Neural cell (in vitro differentiated cells): ENCODE data around the gene PEAK3. TPM values are rescaled to one million over a fixed set of nuclear protein-coding genes. Genes with fewer than 3 reads are reported as not detected.

ENCODE experiments used
- H2AFZ ChIP-seq: fragments of 200-600, 300-800 bp; sonication (generic), shearing (Covaris generic); 2 replicates; pipeline ENCODE4 v1.6.0; 2014; ENCODE audit warnings: low read depth, mild to moderate bottlenecking, antibody characterized with exemption, low read length, moderate library complexity
- H3F3A ChIP-seq: fragments of 200-600 bp; shearing (Covaris generic); 2 replicates; pipeline ENCODE4 v1.6.1; 2016; ENCODE audit warnings: mild to moderate bottlenecking, moderate library complexity, mixed read lengths, antibody characterized with exemption, low read length; ENCODE audit not compliant: insufficient read depth, poor library complexity, severe bottlenecking
- H3K27ac ChIP-seq: fragments of 200-600, 300-800 bp; sonication (generic), shearing (Covaris generic); 2 replicates; pipeline ENCODE4 v1.5.1; 2014; ENCODE audit warnings: mild to moderate bottlenecking, low read length, moderate library complexity
- H3K27me3 ChIP-seq: fragments of 300-800, 200-600 bp; sonication (generic), shearing (Covaris generic); 2 replicates; pipeline ENCODE4 v1.6.0; 2014; ENCODE audit warnings: mild to moderate bottlenecking, low read depth, low read length, moderate library complexity; ENCODE audit not compliant: insufficient read depth
- H3K36me3 ChIP-seq: fragments of 300-800, 200-600 bp; sonication (generic), shearing (Covaris generic); 2 replicates; pipeline ENCODE4 v1.5.1; 2014; ENCODE audit warnings: mild to moderate bottlenecking, antibody characterized with exemption, low read length, moderate library complexity; ENCODE audit not compliant: insufficient read depth
- H3K4me2 ChIP-seq: fragments of 300-800, 200-600 bp; sonication (generic), shearing (Covaris generic); 2 replicates; pipeline ENCODE4 v1.6.0; 2014; ENCODE audit warnings: mild to moderate bottlenecking, low read length
- H3K4me3 ChIP-seq: fragments of 300-800, 200-600 bp; sonication (generic), shearing (Covaris generic); 2 replicates; pipeline ENCODE4 v1.5.1; 2014; ENCODE audit warnings: mild to moderate bottlenecking, low read length, moderate library complexity
- H3K79me2 ChIP-seq: fragments of 200-600 bp; shearing (Covaris generic); replicated peaks from 2 replicates; pipeline ENCODE4 v1.6.0; 2014; ENCODE audit warnings: mild to moderate bottlenecking, low read length, moderate library complexity; ENCODE audit not compliant: insufficient read depth
- H3K9ac ChIP-seq: fragments of 300-800, 200-600 bp; sonication (generic), shearing (Covaris generic); 2 replicates; pipeline ENCODE4 v1.6.1; 2016; ENCODE audit warnings: mild to moderate bottlenecking, low read length, mixed read lengths
- H3K9me2 ChIP-seq: fragments of 200-600 bp; shearing (Covaris generic); 2 replicates; pipeline ENCODE4 v1.6.1; 2016; ENCODE audit warnings: mild to moderate bottlenecking, low read length, mixed read lengths; ENCODE audit not compliant: insufficient read depth
- H3K9me3 ChIP-seq: fragments of 200-600, 300-800 bp; sonication (generic), shearing (Covaris generic); 2 replicates; pipeline ENCODE4 v1.6.1; 2016; ENCODE audit warnings: mild to moderate bottlenecking, mixed run types, low read length, moderate library complexity, mixed read lengths
- H4K20me1 ChIP-seq: fragments of 200-600 bp; shearing (Covaris generic); 2 replicates; pipeline ENCODE4 v1.6.1; 2016; ENCODE audit warnings: mild to moderate bottlenecking, mixed run types; ENCODE audit not compliant: insufficient read depth
- CTCF ChIP-seq: fragments of 450-650 bp; IDR thresholded peaks from 2 replicates; pipeline ENCODE4 v1.5.1; 2014; ENCODE audit warnings: antibody characterized with exemption, mild to moderate bottlenecking, moderate library complexity; ENCODE audit not compliant: poor library complexity, severe bottlenecking
- EP300 ChIP-seq: fragments of 450-650 bp; conservative IDR thresholded peaks from 2 replicates; pipeline ENCODE4 v1.6.1; 2014; ENCODE audit warnings: antibody characterized with exemption, mild to moderate bottlenecking, moderate library complexity; ENCODE audit not compliant: poor library complexity, severe bottlenecking
- EZH2 ChIP-seq: fragments of 200-600, 300-800 bp; shearing (Covaris generic), sonication (generic); IDR thresholded peaks from 2 replicates; pipeline ENCODE4 v1.6.1; 2014; ENCODE audit warnings: antibody characterized with exemption, low read length, borderline replicate concordance, mild to moderate bottlenecking; ENCODE audit not compliant: insufficient read depth, poor library complexity, severe bottlenecking
- MXI1 ChIP-seq: fragments of 450-650 bp; conservative IDR thresholded peaks from 2 replicates; pipeline ENCODE4 v1.6.1; 2014; ENCODE audit warnings: antibody characterized with exemption, mild to moderate bottlenecking; ENCODE audit not compliant: poor library complexity, severe bottlenecking
- POLR2AphosphoS5 ChIP-seq: IDR thresholded peaks from 2 replicates; pipeline ENCODE4 v1.6.1; 2012
- RAD21 ChIP-seq: fragments of 450-650 bp; conservative IDR thresholded peaks from 2 replicates; pipeline ENCODE4 v1.6.1; 2014; ENCODE audit warnings: antibody characterized with exemption, mild to moderate bottlenecking, moderate library complexity
- REST ChIP-seq: IDR thresholded peaks from 2 replicates; pipeline ENCODE4 v1.6.1; 2012; ENCODE audit warnings: borderline replicate concordance
- SMC3 ChIP-seq: fragments of 450-650 bp; conservative IDR thresholded peaks from 2 replicates; pipeline ENCODE4 v1.6.1; 2014; ENCODE audit warnings: antibody characterized with exemption, mild to moderate bottlenecking, moderate library complexity; ENCODE audit not compliant: poor library complexity
- TAF1 ChIP-seq: IDR thresholded peaks from 2 replicates; pipeline ENCODE4 v1.6.1; 2012; ENCODE audit warnings: low read depth
- polyA plus RNA-seq: library from polyadenylated mRNA; depleted of rRNA; stranded (reverse); fragments of >200 nt; gene quantifications from 2 replicates; pipeline ENCODE4 v1.2.3, GENCODE V29; 2014

PEAK3 gene
- polyA plus RNA-seq, 1 donor from 2014 or later, result not detected

GRCh38 chr19:2244125-2244411, 37.9 kb downstream of the PEAK3 start:
- Histone ChIP-seq H3K9ac (no peak overlapping the region), H3K79me2 (peaks cover 40% of the 10 kb centered on the region), H3K27me3 (no peaks in the 10 kb centered on the region), H3F3A (no peaks in the 10 kb centered on the region), H3K36me3 (no peaks in the 10 kb centered on the region), H2AFZ (no peak overlapping the region), H3K4me2 (no peak overlapping the region), H4K20me1 (no peaks in the 10 kb centered on the region), H3K9me2 (no peaks in the 10 kb centered on the region), H3K4me3 (no peak overlapping the region), H3K27ac (no peak overlapping the region), H3K9me3 (no peaks in the 10 kb centered on the region)
- TF ChIP-seq POLR2AphosphoS5, result no peak
- TF ChIP-seq MXI1, result no peak
- TF ChIP-seq RAD21, result no peak
- no peak for TF ChIP-seq TAF1
- no peak for TF ChIP-seq EZH2
- no peak for TF ChIP-seq EP300
- TF ChIP-seq CTCF, result no peak
- TF ChIP-seq REST, result no peak
- TF ChIP-seq SMC3, result no peak

GRCh38 chr19:2243274-2244124, 38.5 kb downstream of the PEAK3 start:
- Histone ChIP-seq H3K27ac (no peak overlapping the region), H3K9me2 (no peaks in the 10 kb centered on the region), H3K4me3 (no peak overlapping the region), H3F3A (no peaks in the 10 kb centered on the region), H3K9me3 (no peaks in the 10 kb centered on the region), H2AFZ (no peak overlapping the region), H3K4me2 (no peak overlapping the region), H3K79me2 (peaks cover 45% of the 10 kb centered on the region), H3K36me3 (no peaks in the 10 kb centered on the region), H3K9ac (no peak overlapping the region), H3K27me3 (no peaks in the 10 kb centered on the region), H4K20me1 (no peaks in the 10 kb centered on the region)
- TF ChIP-seq EP300 (no peak), MXI1 (no peak), RAD21 (no peak), CTCF (no peak), REST (no peak), SMC3 (no peak), TAF1 (no peak), POLR2AphosphoS5 (no peak), EZH2 (no peak)
